A673 (cell line): ENCODE data around the gene KLK14. TPM values are rescaled to one million over a fixed set of nuclear protein-coding genes. Genes with fewer than 3 reads are reported as not detected.

ENCODE experiments used
- BruUV-seq: library from RNA; stranded (reverse); fragments of 400-500 nt; replicated peaks from 2 replicates; lab custom pipeline; 2021; lab: Mats Ljungman, UMichigan
- CTCF ChIA-PET: fragments of 300-600 bp; sonication (Branson Sonifier 250); formaldehyde crosslinking; loops from one replicate; lab custom pipeline; 2022; ENCODE audit warnings: antibody characterized with exemption; lab: Charles Lee
- POLR2A ChIA-PET: fragments of 300-600 bp; sonication (Branson Sonifier 250); formaldehyde crosslinking; loops from one replicate; lab custom pipeline; 2022; ENCODE audit warnings: antibody characterized with exemption; ENCODE audit not compliant: low non-redundant PET; lab: Charles Lee
- DNase-seq: peaks from one replicate; pipeline ENCODE4 v3.0.0-alpha.2; 2015; ENCODE audit warnings: low spot score
- H3K27ac ChIP-seq: fragments of 200-600 bp; sonication (generic); 2 replicates; pipeline ENCODE4 v1.5.1; 2016; ENCODE audit warnings: mixed run types, low read depth, mild to moderate bottlenecking, mixed read lengths, antibody characterized with exemption, low read length; ENCODE audit not compliant: poor library complexity, severe bottlenecking
- H3K27me3 ChIP-seq: fragments of 200-600 bp; sonication (generic); replicated peaks from 2 replicates; pipeline ENCODE4 v1.6.1; 2017; ENCODE audit warnings: mixed run types, low read depth, mild to moderate bottlenecking, mixed read lengths, antibody characterized with exemption, low read length; ENCODE audit not compliant: insufficient read depth, poor library complexity
- H3K36me3 ChIP-seq: fragments of 200-600 bp; sonication (generic); 2 replicates; pipeline ENCODE4 v1.6.1; 2016; ENCODE audit warnings: mixed run types, mild to moderate bottlenecking, mixed read lengths, antibody characterized with exemption, low read length; ENCODE audit not compliant: insufficient read depth, poor library complexity, severe bottlenecking
- H3K4me1 ChIP-seq: fragments of 200-600 bp; sonication (generic); 2 replicates; pipeline ENCODE4 v1.6.1; 2017; ENCODE audit warnings: mixed run types, mild to moderate bottlenecking, mixed read lengths, antibody characterized with exemption, low read length; ENCODE audit not compliant: insufficient read depth, poor library complexity, severe bottlenecking
- H3K4me3 ChIP-seq: fragments of 200-600 bp; sonication (generic); 2 replicates; pipeline ENCODE4 v1.5.1; 2016; ENCODE audit warnings: low read depth, mixed run types, mild to moderate bottlenecking, mixed read lengths, low read length; ENCODE audit not compliant: poor library complexity, severe bottlenecking
- H3K9me3 ChIP-seq: fragments of 200-600 bp; sonication (generic); 2 replicates; pipeline ENCODE4 v1.6.1; 2016; ENCODE audit warnings: mixed run types, low read depth, mild to moderate bottlenecking, mixed read lengths, antibody characterized with exemption, low read length; ENCODE audit not compliant: poor library complexity, severe bottlenecking
- CTCF ChIP-seq: fragments of 300-800, 200-600 bp; sonication (generic); conservative IDR thresholded peaks from 2 replicates; pipeline ENCODE4 v1.5.1; 2017; ENCODE audit warnings: low read depth, mild to moderate bottlenecking, antibody characterized with exemption, low read length, moderate library complexity, mixed read lengths
- EZH2 ChIP-seq: fragments of 200-600 bp; sonication (generic); IDR thresholded peaks from 2 replicates; pipeline ENCODE4 v1.6.1; 2017; ENCODE audit warnings: borderline replicate concordance, low read depth, mild to moderate bottlenecking, mixed read lengths, antibody characterized with exemption, low read length; ENCODE audit not compliant: poor library complexity, severe bottlenecking
- intact Hi-C: fragments of 100-400 bp; cut with micrococcal nuclease; formaldehyde crosslinking; loops from one replicate; pipeline ENCODE4 v1.10.0; 2022; ENCODE audit not compliant: unreplicated experiment
- total RNA-seq: library from RNA; stranded (reverse); gene quantifications from 2 replicates; pipeline ENCODE4 v1.2.3, GENCODE V29; 2021

Gene KLK14
- total RNA-seq, 1 experiment from 2014 or later = 1.2 TPM

GRCh38 chr19:51128227-51128626, 45.5 kb upstream of the KLK14 start:
- Histone ChIP-seq H3K4me3 (no peak overlapping the region), H3K27ac (no peak overlapping the region), H3K27me3 (peaks cover 11% of the 10 kb centered on the region), H3K4me1 (no peaks in the 10 kb centered on the region), H3K36me3 (no peaks in the 10 kb centered on the region), H3K9me3 (no peaks in the 10 kb centered on the region)
- DNase-seq = no peak
- intact Hi-C loops = no loop called here
- CTCF ChIA-PET = interaction anchor here (0.7 kb wide), 1 partner anchor 8 kb away, joined by 3 read pairs; no protein-coding TSS in a partner anchor
- no TSS peak for BruUV-seq
- TF ChIP-seq EZH2 (no peak), CTCF (no peak)
- POLR2A ChIA-PET = no interaction called here

GRCh38 chr19:51127755-51128154, 45.1 kb upstream of the KLK14 start:
- ChIA-PET POLR2A (no interaction called here), CTCF (interaction anchor here (0.7 kb wide), 1 partner anchor 8 kb away, joined by 3 read pairs; no protein-coding TSS in a partner anchor)
- Histone ChIP-seq H3K4me1 (no peaks in the 10 kb centered on the region), H3K36me3 (no peaks in the 10 kb centered on the region), H3K9me3 (no peaks in the 10 kb centered on the region), H3K4me3 (no peak overlapping the region), H3K27ac (no peak overlapping the region), H3K27me3 (peaks cover 11% of the 10 kb centered on the region)
- intact Hi-C loops = no loop called here
- BruUV-seq = no TSS peak
- no peak for TF ChIP-seq CTCF
- no peak for TF ChIP-seq EZH2
- DNase-seq = no peak

- CTCF ChIA-PET = no interaction called here
- intact Hi-C loops = no loop called here
- no peaks in the 10 kb centered on the region for H3K4me1 ChIP-seq
- DNase-seq = no peak
- peaks cover 11% of the 10 kb centered on the region for H3K27me3 ChIP-seq
- no peaks in the 10 kb centered on the region for H3K9me3 ChIP-seq
- no TSS peak for BruUV-seq
- TF ChIP-seq EZH2 (no peak), CTCF (no peak)
- H3K27ac ChIP-seq = no peak overlapping the region
- no peaks in the 10 kb centered on the region for H3K36me3 ChIP-seq
- POLR2A ChIA-PET = no interaction called here
- H3K4me3 ChIP-seq = no peak overlapping the region
Measured at GRCh38 chr19:51127032-51127431, 44.3 kb upstream of the KLK14 start.
